IMR-90 (cell line): Measurements from ENCODE around the gene SEZ6L2. TPM values are rescaled to one million over a fixed set of nuclear protein-coding genes. Genes with fewer than 3 reads are reported as not detected.

ENCODE experiments used
- ATAC-seq: fragments of 200-7000 bp; cut with Tn5 transposase; 2 replicates; pipeline ENCODE4 v1.9.1; 2020; ENCODE audit warnings: low read depth, mild to moderate bottlenecking, moderate library complexity
- BruUV-seq: library from RNA; stranded (reverse); fragments of 400-500 nt; replicated peaks from 2 replicates; lab custom pipeline; 2021; lab: Mats Ljungman, UMichigan
- CTCF ChIA-PET: fragments of 300-600 bp; formaldehyde crosslinking; extraction: SDS; loops from one replicate; lab custom pipeline; 2021; ENCODE audit warnings: antibody characterized with exemption; lab: Yijun Ruan, JAX
- POLR2A ChIA-PET: fragments of 300-600 bp; sonication (Branson Sonifier 250); formaldehyde crosslinking; loops from one replicate; lab custom pipeline; 2022; ENCODE audit warnings: antibody characterized with exemption; ENCODE audit not compliant: unreplicated experiment; lab: Charles Lee
- DNase-seq: peaks from one replicate; pipeline ENCODE4 v3.0.0; 2013
- H2AFZ ChIP-seq: replicated peaks from 2 replicates; pipeline ENCODE3; 2013; ENCODE audit warnings: low read length, mild to moderate bottlenecking; ENCODE audit not compliant: poor library complexity
- H2AK5ac ChIP-seq: 2 replicates; pipeline ENCODE4 v1.6.1; 2013; ENCODE audit warnings: low read depth, low read length, inconsistent platforms
- H2AK9ac ChIP-seq: replicated peaks from 2 replicates; pipeline ENCODE3; 2013; ENCODE audit warnings: mild to moderate bottlenecking, low read depth, low read length, moderate library complexity; ENCODE audit not compliant: poor library complexity
- H2BK120ac ChIP-seq: 2 replicates; pipeline ENCODE4 v1.6.1; 2013; ENCODE audit warnings: low read depth, low read length, inconsistent platforms
- H2BK15ac ChIP-seq: 3 replicates; pipeline ENCODE4 v1.6.1; 2013; ENCODE audit warnings: low read depth, low read length, inconsistent platforms
- H2BK20ac ChIP-seq: 2 replicates; pipeline ENCODE4 v1.6.1; 2013; ENCODE audit warnings: low read depth, mild to moderate bottlenecking, inconsistent platforms, low read length, moderate library complexity
- H2BK5ac ChIP-seq: 2 replicates; pipeline ENCODE4 v1.6.1; 2013; ENCODE audit warnings: mild to moderate bottlenecking, low read depth, low read length, inconsistent platforms; ENCODE audit not compliant: poor library complexity, severe bottlenecking
- H3K14ac ChIP-seq: replicated peaks from 2 replicates; pipeline ENCODE4 v1.6.1; 2013; ENCODE audit warnings: low read depth, low read length, inconsistent platforms
- H3K18ac ChIP-seq: 2 replicates; pipeline ENCODE4 v1.6.1; 2013; ENCODE audit warnings: low read depth, low read length, control low read depth
- H3K23ac ChIP-seq: 2 replicates; pipeline ENCODE4 v1.6.1; 2013; ENCODE audit warnings: low read depth, low read length, inconsistent platforms
- H3K27ac ChIP-seq: 2 replicates; pipeline ENCODE4 v1.5.1; 2013; ENCODE audit warnings: mild to moderate bottlenecking, control low read depth, low read length; ENCODE audit not compliant: insufficient read depth
- H3K27me3 ChIP-seq: 2 replicates; pipeline ENCODE4 v1.6.1; 2013; ENCODE audit warnings: low read length; ENCODE audit not compliant: control insufficient read depth, insufficient read depth
- H3K36me3 ChIP-seq: 2 replicates; pipeline ENCODE4 v1.6.1; 2013; ENCODE audit warnings: low read length, mixed read lengths; ENCODE audit not compliant: control insufficient read depth, insufficient read depth
- H3K4ac ChIP-seq: 2 replicates; pipeline ENCODE4 v1.6.1; 2013; ENCODE audit warnings: low read depth, low read length, inconsistent platforms
- H3K4me1 ChIP-seq: 2 replicates; pipeline ENCODE4 v1.6.1; 2013; ENCODE audit warnings: low read length, mixed read lengths; ENCODE audit not compliant: control insufficient read depth, insufficient read depth
- H3K4me2 ChIP-seq: 2 replicates; pipeline ENCODE4 v1.6.1; 2013; ENCODE audit warnings: low read depth, mild to moderate bottlenecking, control low read depth, low read length, moderate library complexity
- H3K4me3 ChIP-seq: 2 replicates; pipeline ENCODE4 v1.5.1; 2013; ENCODE audit warnings: low read depth, mild to moderate bottlenecking, control low read depth, low read length, moderate library complexity; ENCODE audit not compliant: insufficient read depth
- H3K56ac ChIP-seq: 2 replicates; pipeline ENCODE4 v1.6.1; 2013; ENCODE audit warnings: low read length, inconsistent platforms; ENCODE audit not compliant: insufficient read depth; ENCODE audit errors: extremely low read depth
- H3K79me1 ChIP-seq, 2 experiments: 2 replicates each; pipeline ENCODE4 v1.6.1; 2013; ENCODE audit warnings: low read length in 2 of 2, inconsistent platforms in 1 of 2, low read depth in 1 of 2
- H3K9ac ChIP-seq: 2 replicates; pipeline ENCODE4 v1.6.1; 2013; ENCODE audit warnings: low read depth, low read length, control low read depth
- H3K9me1 ChIP-seq: 2 replicates; pipeline ENCODE4 v1.6.1; 2013; ENCODE audit warnings: low read length, inconsistent platforms; ENCODE audit not compliant: insufficient read depth
- H3K9me3 ChIP-seq: 2 replicates; pipeline ENCODE4 v1.6.1; 2013; ENCODE audit warnings: low read length; ENCODE audit not compliant: control insufficient read depth, insufficient read depth
- H4K20me1 ChIP-seq: 2 replicates; pipeline ENCODE4 v1.6.1; 2013; ENCODE audit warnings: low read length, inconsistent platforms; ENCODE audit not compliant: insufficient read depth
- H4K5ac ChIP-seq: 2 replicates; pipeline ENCODE4 v1.6.1; 2013; ENCODE audit warnings: mild to moderate bottlenecking, low read depth, low read length, control low read depth
- H4K8ac ChIP-seq, 2 experiments: 2 replicates each; pipeline ENCODE4 v1.6.1; 2013; ENCODE audit warnings: low read depth in 2 of 2, low read length in 2 of 2, control low read depth in 1 of 2, inconsistent platforms in 1 of 2
- H4K91ac ChIP-seq: 2 replicates; pipeline ENCODE4 v1.6.1; 2013; ENCODE audit warnings: low read depth, low read length, inconsistent platforms; ENCODE audit not compliant: insufficient read depth
- BHLHE40 ChIP-seq: fragments of 150-350 bp; IDR thresholded peaks from 2 replicates; pipeline ENCODE4 v1.6.1; 2016; ENCODE audit warnings: mild to moderate bottlenecking, low read depth, low read length
- CHD1 ChIP-seq: IDR thresholded peaks from 2 replicates; pipeline ENCODE4 v1.6.1; 2012; ENCODE audit warnings: low read depth, low read length, improper control_type of control experiment
- CTCF ChIP-seq: conservative IDR thresholded peaks from 2 replicates; pipeline ENCODE4 v1.5.1; 2012; ENCODE audit warnings: mild to moderate bottlenecking, low read depth, low read length, improper control_type of control experiment
- ELK1 ChIP-seq: fragments of 150-350 bp; IDR thresholded peaks from 2 replicates; pipeline ENCODE4 v1.6.1; 2016; ENCODE audit warnings: low read depth, mild to moderate bottlenecking, low read length, moderate library complexity, borderline replicate concordance
- FOS ChIP-seq: fragments of 150-350 bp; IDR thresholded peaks from 2 replicates; pipeline ENCODE4 v1.6.1; 2016; ENCODE audit warnings: low read depth, low read length
- MAFK ChIP-seq: IDR thresholded peaks from 2 replicates; pipeline ENCODE4 v1.6.1; 2012; ENCODE audit warnings: low read depth, low read length, improper control_type of control experiment
- MXI1 ChIP-seq: IDR thresholded peaks from 2 replicates; pipeline ENCODE4 v1.6.1; 2012; ENCODE audit warnings: low read depth, mild to moderate bottlenecking, low read length, moderate library complexity, borderline replicate concordance
- POLR2A ChIP-seq: IDR thresholded peaks from 2 replicates; pipeline ENCODE4 v1.6.1; 2012; ENCODE audit warnings: mild to moderate bottlenecking, low read depth, low read length
- RAD21 ChIP-seq: IDR thresholded peaks from 2 replicates; pipeline ENCODE4 v1.6.1; 2012; ENCODE audit warnings: low read length, improper control_type of control experiment
- SMC3 ChIP-seq: fragments of 150-350 bp; IDR thresholded peaks from 2 replicates; pipeline ENCODE4 v1.6.1; 2016; ENCODE audit warnings: low read depth, mild to moderate bottlenecking, antibody characterized with exemption, low read length, moderate library complexity
- USF2 ChIP-seq: fragments of 150-350 bp; IDR thresholded peaks from 2 replicates; pipeline ENCODE4 v1.6.1; 2017; ENCODE audit warnings: mild to moderate bottlenecking, antibody characterized with exemption, low read length, low read depth
- WGBS, 2 experiments: methylation state at CpG; one replicate each; pipeline versions ENCODE4 v1.1.5 to v1.1.7; 2013; ENCODE audit warnings: missing lambda C conversion rate in 2 of 2; ENCODE audit not compliant: insufficient read length in 1 of 2; ENCODE audit errors: extremely low coverage in 2 of 2; 5-methylcytosine and 5-hydroxymethylcytosine counted together
- dilution Hi-C: fragments of 300-500 bp; cut with HindIII; formaldehyde crosslinking; loops from one replicate; pipeline ENCODE4 v1.14.3; 2018; ENCODE audit warnings: low sequenced_read_pairs; ENCODE audit not compliant: unreplicated experiment
- in situ Hi-C: fragments of 300-500 bp; cut with MboI; formaldehyde crosslinking; loops from 3 replicates; pipeline ENCODE4 v1.14.3; 2019; ENCODE audit warnings: low sequenced_read_pairs, inconsistent platforms, mixed read lengths
- intact Hi-C: fragments of 100-400 bp; cut with micrococcal nuclease; formaldehyde crosslinking; loops from 2 replicates; pipeline ENCODE4 v1.10.0; 2022
- polyA plus RNA-seq, 3 experiments: library from polyadenylated mRNA; depleted of rRNA; stranded (reverse); fragments of >200 nt; gene quantifications; 2 replicates each; pipeline ENCODE4 v1.2.3, GENCODE V29; 2012; ENCODE audit warnings: low replicate concordance in 1 of 3
- total RNA-seq: library from RNA; depleted of rRNA; stranded (reverse); fragments of >200 nt; gene quantifications from 2 replicates; pipeline ENCODE4 v1.2.3, GENCODE V29; 2012

Gene SEZ6L2
- total and polyA plus RNA-seq, 2 of the 4 experiments (the other 2 are of a cell fraction), result 0.72 to 10.5 TPM

- H2AFZ ChIP-seq, result no peak overlapping the region
- H4K5ac ChIP-seq, result no peak overlapping the region
- peaks cover 3% of the 10 kb centered on the region; the same call in 1 of the 2 replicates for H4K20me1 ChIP-seq
- H3K36me3 ChIP-seq, result no peaks in the 10 kb centered on the region
- in situ Hi-C loops, result no loop called here
- H2BK5ac ChIP-seq, result no peak overlapping the region
- no peak overlapping the region for H2BK20ac ChIP-seq
- peaks cover 18% of the 10 kb centered on the region for H3K27me3 ChIP-seq
- dilution Hi-C loops, result no loop called here
- H3K9ac ChIP-seq, result no peak overlapping the region
- H3K4me2 ChIP-seq, result no peak overlapping the region
- no peak overlapping the region for H3K4me3 ChIP-seq
- no peak overlapping the region for H3K27ac ChIP-seq
- no peak overlapping the region for H3K14ac ChIP-seq
- no peak overlapping the region for H3K56ac ChIP-seq
- CTCF ChIA-PET, result no interaction called here
- H4K91ac ChIP-seq, result no peak overlapping the region
- TF ChIP-seq USF2 (no peak), RAD21 (no peak), CHD1 (no peak), SMC3 (no peak), ELK1 (no peak), FOS (no peak), POLR2A (no peak), BHLHE40 (no peak), MAFK (no peak), MXI1 (no peak), CTCF (no peak)
- no peaks in the 10 kb centered on the region for H3K9me1 ChIP-seq
- no peaks in the 10 kb centered on the region for H3K9me3 ChIP-seq
- H2AK5ac ChIP-seq, result no peak overlapping the region
- WGBS, 2 experiments, result 90% methylated on average over 18 of the region's 26 CpGs; no CpG with 5 or more reads in 1 of the 2 experiments
- intact Hi-C loops, result no loop called here
- H4K8ac ChIP-seq, result no peak overlapping the region
- H3K18ac ChIP-seq, result no peak overlapping the region
- DNase-seq (no peak), ATAC-seq (no peak)
- no TSS peak for BruUV-seq
- no peak overlapping the region for H2BK15ac ChIP-seq
- POLR2A ChIA-PET, result no interaction called here
- no peak overlapping the region for H3K23ac ChIP-seq
- H3K79me1 ChIP-seq, result no peaks in the 10 kb centered on the region
- no peak overlapping the region for H2AK9ac ChIP-seq
- H3K4me1 ChIP-seq, result no peaks in the 10 kb centered on the region
- no peak overlapping the region for H3K4ac ChIP-seq
- H2BK120ac ChIP-seq, result no peak overlapping the region
Measured at GRCh38 chr16:29873319-29873718, 26.0 kb downstream of the SEZ6L2 start.
